H9 (cell line): ENCODE data around the gene PNRC1. TPM values are rescaled to one million over a fixed set of nuclear protein-coding genes. Genes with fewer than 3 reads are reported as not detected.

Source experiments
- DNase-seq: peaks from one replicate; pipeline ENCODE4 v3.0.0-alpha.2; 2017
- H2AFZ ChIP-seq: one replicate; pipeline ENCODE4 v1.6.1; 2013; ENCODE audit warnings: mild to moderate bottlenecking, low read length, control low read depth, moderate library complexity
- H2AK5ac ChIP-seq: 2 replicates; pipeline ENCODE4 v1.6.1; 2013; ENCODE audit warnings: low read length, control low read depth, mixed read lengths; ENCODE audit not compliant: insufficient read length
- H2BK120ac ChIP-seq: one replicate; pipeline ENCODE4 v1.6.1; 2013; ENCODE audit warnings: low read depth, mild to moderate bottlenecking, low read length, control low read depth, inconsistent platforms; ENCODE audit not compliant: poor library complexity, severe bottlenecking
- H2BK12ac ChIP-seq: 2 replicates; pipeline ENCODE4 v1.6.1; 2013; ENCODE audit warnings: low read length, control low read depth, mixed read lengths, low read depth; ENCODE audit not compliant: insufficient read length
- H2BK15ac ChIP-seq: 2 replicates; pipeline ENCODE4 v1.6.1; 2013; ENCODE audit warnings: low read depth, low read length, control low read depth
- H2BK20ac ChIP-seq: one replicate; pipeline ENCODE4 v1.6.1; 2013; ENCODE audit warnings: low read depth, mild to moderate bottlenecking, low read length, control low read depth, inconsistent platforms; ENCODE audit not compliant: poor library complexity, severe bottlenecking
- H2BK5ac ChIP-seq: 2 replicates; pipeline ENCODE4 v1.6.1; 2013; ENCODE audit warnings: low read length, control low read depth, mixed read lengths; ENCODE audit not compliant: insufficient read length
- H3K14ac ChIP-seq: 2 replicates; pipeline ENCODE4 v1.6.1; 2013; ENCODE audit warnings: low read length, control low read depth; ENCODE audit not compliant: insufficient read depth
- H3K18ac ChIP-seq: 2 replicates; pipeline ENCODE4 v1.6.1; 2013; ENCODE audit warnings: low read depth, mild to moderate bottlenecking, mixed read lengths, low read length, control low read depth; ENCODE audit not compliant: insufficient read length
- H3K23ac ChIP-seq: 2 replicates; pipeline ENCODE4 v1.6.1; 2013; ENCODE audit warnings: low read length, control low read depth, mixed read lengths, low read depth; ENCODE audit not compliant: insufficient read length
- H3K23me2 ChIP-seq: 2 replicates; pipeline ENCODE4 v1.6.1; 2013; ENCODE audit warnings: low read depth, mild to moderate bottlenecking, mixed read lengths, low read length, control low read depth; ENCODE audit not compliant: insufficient read length, poor library complexity, severe bottlenecking
- H3K27ac ChIP-seq: 2 replicates; pipeline ENCODE4 v1.5.1; 2013; ENCODE audit warnings: low read length, control low read depth, mixed read lengths, low read depth; ENCODE audit not compliant: insufficient read length
- H3K27me3 ChIP-seq: 2 replicates; pipeline ENCODE4 v1.6.1; 2013; ENCODE audit warnings: low read length, control low read depth, inconsistent platforms; ENCODE audit not compliant: insufficient read depth
- H3K4ac ChIP-seq: 2 replicates; pipeline ENCODE4 v1.6.1; 2013; ENCODE audit warnings: low read depth, mild to moderate bottlenecking, control low read depth, inconsistent platforms, low read length, moderate library complexity
- H3K4me1 ChIP-seq: 2 replicates; pipeline ENCODE4 v1.6.1; 2013; ENCODE audit warnings: low read length, control low read depth, inconsistent platforms; ENCODE audit not compliant: insufficient read depth
- H3K4me2 ChIP-seq: 2 replicates; pipeline ENCODE4 v1.6.1; 2013; ENCODE audit warnings: low read length, control low read depth, mixed read lengths; ENCODE audit not compliant: insufficient read length, insufficient read depth
- H3K56ac ChIP-seq: 2 replicates; pipeline ENCODE4 v1.6.1; 2013; ENCODE audit warnings: low read depth, mild to moderate bottlenecking, mixed read lengths, low read length, control low read depth; ENCODE audit not compliant: insufficient read length
- H3K79me1 ChIP-seq: 2 replicates; pipeline ENCODE4 v1.6.1; 2013; ENCODE audit warnings: low read depth, mild to moderate bottlenecking, moderate library complexity, low read length, control low read depth, inconsistent platforms; ENCODE audit not compliant: insufficient read depth, poor library complexity, severe bottlenecking
- H3K79me2 ChIP-seq: 2 replicates; pipeline ENCODE4 v1.6.1; 2013; ENCODE audit warnings: low read length, control low read depth, inconsistent platforms; ENCODE audit not compliant: insufficient read depth
- H3K9ac ChIP-seq: 2 replicates; pipeline ENCODE4 v1.6.1; 2013; ENCODE audit warnings: low read length, control low read depth, mixed read lengths; ENCODE audit not compliant: insufficient read length; ENCODE audit errors: extremely low read depth
- H3K9me3 ChIP-seq: one replicate; pipeline ENCODE4 v1.6.1; 2013; ENCODE audit warnings: low read depth, low read length, inconsistent platforms; ENCODE audit not compliant: control insufficient read depth
- H3T11ph ChIP-seq: one replicate; pipeline ENCODE4 v1.6.1; 2013; ENCODE audit warnings: mild to moderate bottlenecking, low read length, control low read depth, inconsistent platforms
- H4K20me1 ChIP-seq: one replicate; pipeline ENCODE4 v1.6.1; 2013; ENCODE audit not compliant: control insufficient read depth, insufficient read length, insufficient read depth
- H4K5ac ChIP-seq: 2 replicates; pipeline ENCODE4 v1.6.1; 2013; ENCODE audit warnings: low read depth, mild to moderate bottlenecking, mixed read lengths, low read length, control low read depth; ENCODE audit not compliant: insufficient read length
- H4K8ac ChIP-seq: replicated peaks from 2 replicates; pipeline ENCODE4 v1.6.1; 2013; ENCODE audit warnings: low read length, control low read depth, mixed read lengths, low read depth; ENCODE audit not compliant: insufficient read length
- H4K91ac ChIP-seq: 2 replicates; pipeline ENCODE4 v1.6.1; 2013; ENCODE audit warnings: low read depth, mild to moderate bottlenecking, moderate library complexity, mixed read lengths, low read length, control low read depth; ENCODE audit not compliant: insufficient read length
- H3K27ac Mint-ChIP-seq, 3 experiments: 2 replicates in 2 of 3; 3 replicates in 1 of 3; pipeline ENCODE4 v1.8.0; 2020 to 2021; ENCODE audit warnings: mixed read lengths in 3 of 3, mild to moderate bottlenecking in 1 of 3, moderate library complexity in 1 of 3
- H3K27me3 Mint-ChIP-seq: 2 replicates; pipeline ENCODE4 v1.8.0; 2021; ENCODE audit warnings: low read depth, mild to moderate bottlenecking, moderate library complexity, mixed read lengths
- H3K36me3 Mint-ChIP-seq, 3 experiments: 2 replicates in 2 of 3; 3 replicates in 1 of 3; pipeline ENCODE4 v1.8.0; 2020 to 2021; ENCODE audit warnings: low read depth in 3 of 3, mixed read lengths in 3 of 3; ENCODE audit not compliant: insufficient read depth in 1 of 3
- H3K4me1 Mint-ChIP-seq, 2 experiments: 2 replicates each; pipeline ENCODE4 v1.8.0; 2020; ENCODE audit warnings: mixed read lengths in 2 of 2
- H3K4me3 Mint-ChIP-seq, 2 experiments: 2 replicates in 1 of 2; 3 replicates in 1 of 2; pipeline ENCODE4 v1.8.0; 2020 to 2021; ENCODE audit warnings: mild to moderate bottlenecking in 2 of 2, mixed read lengths in 2 of 2, moderate library complexity in 1 of 2
- H3K9me3 Mint-ChIP-seq, 2 experiments: 2 replicates in 1 of 2; 3 replicates in 1 of 2; pipeline ENCODE4 v1.8.0; 2020; ENCODE audit warnings: mild to moderate bottlenecking in 2 of 2, mixed read lengths in 2 of 2, moderate library complexity in 1 of 2
- WGBS: extraction: QIAGEN DNeasy Blood & Tissue Kit; methylation state at CpG from one replicate; pipeline ENCODE4 v1.1.7; 2013; ENCODE audit warnings: missing lambda C conversion rate, low lambda C conversion rate, mixed read lengths; ENCODE audit not compliant: insufficient read length; ENCODE audit errors: extremely low coverage; 5-methylcytosine and 5-hydroxymethylcytosine counted together
- total RNA-seq: library from RNA; stranded (reverse); gene quantifications from 2 replicates; pipeline ENCODE4 v1.2.1, GENCODE V29; 2021
- TF ChIP-seq, protein P1 (sequence below): fragments of 200-600 bp; sonication (generic); conservative IDR thresholded peaks from 3 replicates; pipeline ENCODE4 v1.8.0; 2021; ENCODE audit warnings: antibody characterized with exemption, mild to moderate bottlenecking

The PNRC1 gene
- total RNA-seq, 1 experiment from 2014 or later, result 57.4 TPM

DNA sequence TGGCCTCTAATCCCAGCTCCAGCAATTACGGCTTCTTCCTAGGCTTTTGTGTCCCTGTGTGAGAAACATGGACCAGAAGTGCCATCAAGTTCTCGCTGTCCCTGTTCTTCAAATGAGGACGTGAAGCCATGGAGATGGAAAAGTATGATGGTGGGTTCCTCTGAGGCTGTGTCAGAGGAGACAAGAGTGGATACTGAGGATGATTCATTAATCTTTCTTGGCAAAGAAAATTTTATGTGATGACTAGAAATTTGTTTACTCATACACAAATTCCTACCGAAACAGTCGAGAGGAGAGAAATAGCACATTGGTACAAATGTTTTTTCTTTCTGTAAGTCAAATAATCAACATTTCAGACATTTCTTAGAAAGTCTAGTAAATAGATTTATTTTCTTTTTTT is 35.0 kb upstream of the PNRC1 start:
- Histone ChIP-seq H3K18ac (no peak overlapping the region), H3K23me2 (no peaks in the 10 kb centered on the region), H3K4me2 (no peak overlapping the region), H2BK20ac (no peak overlapping the region), H4K20me1 (no peaks in the 10 kb centered on the region), H3K9ac (no peak overlapping the region), H3K4me1 (peaks cover 8% of the 10 kb centered on the region; the same call in 1 of the 2 replicates), H3K23ac (no peak overlapping the region), H2BK15ac (no peak overlapping the region), H3K79me2 (no peaks in the 10 kb centered on the region), H3K14ac (no peak overlapping the region), H3K9me3 (no peaks in the 10 kb centered on the region), H2AFZ (no peak overlapping the region), H3K4ac (no peak overlapping the region), H4K91ac (no peak overlapping the region), H3T11ph (no peak overlapping the region), H2BK12ac (no peak overlapping the region), H3K27me3 (peaks cover 15% of the 10 kb centered on the region), H4K8ac (no peak overlapping the region), H3K79me1 (no peaks in the 10 kb centered on the region), H4K5ac (no peak overlapping the region), H3K56ac (no peak overlapping the region), H3K27ac (no peak overlapping the region), H2AK5ac (no peak overlapping the region), H2BK120ac (no peak overlapping the region), H2BK5ac (no peak overlapping the region)
- no peak for DNase-seq
- H3K27ac Mint-ChIP-seq, result no peak overlapping the region
- no peaks in the 10 kb centered on the region for H3K36me3 Mint-ChIP-seq
- TF ChIP-seq, protein P1, sequence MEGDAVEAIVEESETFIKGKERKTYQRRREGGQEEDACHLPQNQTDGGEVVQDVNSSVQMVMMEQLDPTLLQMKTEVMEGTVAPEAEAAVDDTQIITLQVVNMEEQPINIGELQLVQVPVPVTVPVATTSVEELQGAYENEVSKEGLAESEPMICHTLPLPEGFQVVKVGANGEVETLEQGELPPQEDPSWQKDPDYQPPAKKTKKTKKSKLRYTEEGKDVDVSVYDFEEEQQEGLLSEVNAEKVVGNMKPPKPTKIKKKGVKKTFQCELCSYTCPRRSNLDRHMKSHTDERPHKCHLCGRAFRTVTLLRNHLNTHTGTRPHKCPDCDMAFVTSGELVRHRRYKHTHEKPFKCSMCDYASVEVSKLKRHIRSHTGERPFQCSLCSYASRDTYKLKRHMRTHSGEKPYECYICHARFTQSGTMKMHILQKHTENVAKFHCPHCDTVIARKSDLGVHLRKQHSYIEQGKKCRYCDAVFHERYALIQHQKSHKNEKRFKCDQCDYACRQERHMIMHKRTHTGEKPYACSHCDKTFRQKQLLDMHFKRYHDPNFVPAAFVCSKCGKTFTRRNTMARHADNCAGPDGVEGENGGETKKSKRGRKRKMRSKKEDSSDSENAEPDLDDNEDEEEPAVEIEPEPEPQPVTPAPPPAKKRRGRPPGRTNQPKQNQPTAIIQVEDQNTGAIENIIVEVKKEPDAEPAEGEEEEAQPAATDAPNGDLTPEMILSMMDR, result no peak
- no CpG with 5 or more reads among the region's 5 CpGs for WGBS
- H3K4me1 Mint-ChIP-seq, result peaks cover 13 to 26% of the 10 kb centered on the region in 2 experiments
- peaks cover 37% of the 10 kb centered on the region for H3K27me3 Mint-ChIP-seq
- no peaks in the 10 kb centered on the region for H3K9me3 Mint-ChIP-seq
- no peak overlapping the region for H3K4me3 Mint-ChIP-seq
